ENCODE data around the gene HS3ST3A1.

HS3ST3A1 gene

GRCh38 chr17:13538841-13539411, 62.8 kb downstream of the HS3ST3A1 start:
- no peak for DNase-seq (ENCODE audit: low spot score)
- TF ChIP-seq, protein P1, sequence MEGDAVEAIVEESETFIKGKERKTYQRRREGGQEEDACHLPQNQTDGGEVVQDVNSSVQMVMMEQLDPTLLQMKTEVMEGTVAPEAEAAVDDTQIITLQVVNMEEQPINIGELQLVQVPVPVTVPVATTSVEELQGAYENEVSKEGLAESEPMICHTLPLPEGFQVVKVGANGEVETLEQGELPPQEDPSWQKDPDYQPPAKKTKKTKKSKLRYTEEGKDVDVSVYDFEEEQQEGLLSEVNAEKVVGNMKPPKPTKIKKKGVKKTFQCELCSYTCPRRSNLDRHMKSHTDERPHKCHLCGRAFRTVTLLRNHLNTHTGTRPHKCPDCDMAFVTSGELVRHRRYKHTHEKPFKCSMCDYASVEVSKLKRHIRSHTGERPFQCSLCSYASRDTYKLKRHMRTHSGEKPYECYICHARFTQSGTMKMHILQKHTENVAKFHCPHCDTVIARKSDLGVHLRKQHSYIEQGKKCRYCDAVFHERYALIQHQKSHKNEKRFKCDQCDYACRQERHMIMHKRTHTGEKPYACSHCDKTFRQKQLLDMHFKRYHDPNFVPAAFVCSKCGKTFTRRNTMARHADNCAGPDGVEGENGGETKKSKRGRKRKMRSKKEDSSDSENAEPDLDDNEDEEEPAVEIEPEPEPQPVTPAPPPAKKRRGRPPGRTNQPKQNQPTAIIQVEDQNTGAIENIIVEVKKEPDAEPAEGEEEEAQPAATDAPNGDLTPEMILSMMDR (IDR thresholded peaks at IDR 0.05; ENCODE audit: extremely low read depth, missing control alignments), result no peak

GRCh38 chr17:13537871-13538643, 63.7 kb downstream of the HS3ST3A1 start:
- no peak for DNase-seq (ENCODE audit: low spot score)

GRCh38 chr17:13537167-13537731, 64.5 kb downstream of the HS3ST3A1 start:
- DNase-seq (ENCODE audit: low spot score), result no peak
- TF ChIP-seq, protein P1 (IDR thresholded peaks at IDR 0.05; ENCODE audit: extremely low read depth, missing control alignments), result no peak

More at GRCh38 chr17:13537871-13538643, 63.7 kb downstream of the HS3ST3A1 start:
- TF ChIP-seq, protein P1 (IDR thresholded peaks at IDR 0.05; ENCODE audit: extremely low read depth, missing control alignments), result no peak

DNA sequence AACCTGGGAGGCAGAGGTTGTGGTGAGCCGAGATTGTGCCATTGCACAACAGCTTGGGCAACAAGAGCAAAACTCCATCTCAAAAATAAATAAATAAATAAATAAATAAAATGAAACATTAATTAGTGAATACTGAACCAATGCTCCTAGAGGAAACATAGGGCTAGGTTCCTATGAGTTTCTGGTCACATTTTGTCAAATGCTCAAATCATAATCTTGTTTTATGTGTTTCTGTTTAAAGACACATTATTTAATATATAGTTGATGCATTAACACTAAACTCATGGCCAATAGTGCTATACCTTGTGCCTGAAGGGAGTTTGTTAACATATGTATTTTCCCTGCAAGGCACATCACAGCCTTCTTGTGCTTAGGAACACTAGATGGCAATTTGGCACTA, 66.8 kb downstream of the HS3ST3A1 start:
- DNase-seq (ENCODE audit: low spot score), result no peak
- TF ChIP-seq, protein P1 (IDR thresholded peaks at IDR 0.05; ENCODE audit: extremely low read depth, missing control alignments), result no peak

GRCh38 chr17:13531721-13532120, 70.0 kb downstream of the HS3ST3A1 start:
- TF ChIP-seq, protein P1 (IDR thresholded peaks at IDR 0.05; ENCODE audit: extremely low read depth, missing control alignments), result no peak
- DNase-seq (ENCODE audit: low spot score), result no peak

DNA sequence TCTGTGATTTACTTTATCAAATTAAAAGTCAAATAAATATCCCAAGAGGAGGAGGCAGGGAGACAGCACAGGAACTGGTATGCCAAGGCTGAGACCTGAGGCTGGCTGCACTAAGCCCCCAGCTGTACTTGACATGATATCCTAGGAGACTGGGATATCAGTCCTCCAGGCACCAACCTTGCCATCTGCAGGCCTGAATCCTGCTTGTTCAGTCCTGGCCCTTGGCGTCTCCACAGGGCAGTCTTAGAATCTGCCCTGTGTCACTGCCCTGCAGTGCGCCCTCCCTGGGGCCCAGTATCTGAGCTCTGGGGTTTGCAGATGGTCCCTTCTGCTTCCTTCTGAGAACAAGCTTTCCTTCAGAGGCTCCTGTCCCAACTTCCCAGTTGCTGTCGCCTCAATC, 75.9 kb downstream of the HS3ST3A1 start:
- TF ChIP-seq, protein P1 (IDR thresholded peaks at IDR 0.05; ENCODE audit: extremely low read depth, missing control alignments), result no peak
- DNase-seq (ENCODE audit: low spot score), result no peak

DNA sequence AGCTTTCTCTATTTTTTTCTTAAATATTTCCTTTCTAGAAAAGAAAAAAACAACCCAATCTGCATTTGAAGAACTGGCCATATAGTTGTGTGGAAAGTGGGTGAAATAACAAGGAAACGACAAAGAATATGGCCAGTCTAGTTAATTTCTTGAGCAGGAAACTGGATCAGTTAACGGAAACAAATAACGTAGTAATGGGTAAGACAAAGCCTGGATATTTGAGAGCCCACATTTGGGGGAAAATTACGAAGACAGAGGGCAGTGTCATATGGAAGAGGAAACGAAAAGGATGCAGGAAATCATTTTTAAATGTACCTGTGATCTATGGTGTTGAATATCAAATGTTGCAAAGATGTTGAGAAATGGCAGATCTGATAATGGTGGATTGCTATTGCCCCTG, 78.6 kb downstream of the HS3ST3A1 start:
- DNase-seq (ENCODE audit: low spot score), result no peak
- TF ChIP-seq, protein P1 (IDR thresholded peaks at IDR 0.05; ENCODE audit: extremely low read depth, missing control alignments), result no peak

Measured in GM20000 (cell line).